Midbrain (tissue), 1 donor: ENCODE data around the gene CASP4.
"Not testable (repeated sequence)": the region's sequence is repeated elsewhere in the genome, so short reads cannot be mapped to it uniquely, and the experiment has no call there.

ENCODE experiments used
- DNase-seq: peaks from one replicate; lab custom pipeline; 2025; lab: John Stamatoyannopoulos, UW

The CASP4 gene

GRCh38 chr11:104956528-104956927 is 11.8 kb downstream of the CASP4 start:
- no peak for DNase-seq

- DNase-seq, result no peak
Measured at GRCh38 chr11:104946907-104947306, 21.5 kb downstream of the CASP4 start.

- DNase-seq, result no peak
Measured at GRCh38 chr11:104944076-104944475, 24.3 kb downstream of the CASP4 start.

- DNase-seq, result no peak
Measured at GRCh38 chr11:104943561-104943960, 24.8 kb downstream of the CASP4 start.

GRCh38 chr11:104934594-104934993 is 33.8 kb downstream of the CASP4 start:
- DNase-seq, result no peak

GRCh38 chr11:104934073-104934472 is 34.3 kb downstream of the CASP4 start:
- DNase-seq, result not testable (repeated sequence)

GRCh38 chr11:104928811-104929210 is 39.6 kb downstream of the CASP4 start:
- DNase-seq, result no peak

- DNase-seq, result no peak
Measured at GRCh38 chr11:104926771-104927611, 41.4 kb downstream of the CASP4 start.

- DNase-seq, result no peak
Measured at GRCh38 chr11:104925850-104926249, 42.5 kb downstream of the CASP4 start.

- no peak for DNase-seq
Measured at GRCh38 chr11:104918113-104918824, 50.1 kb downstream of the CASP4 start.

GRCh38 chr11:104917271-104918112 is 50.9 kb downstream of the CASP4 start:
- no peak for DNase-seq

GRCh38 chr11:104916442-104916841 is 51.9 kb downstream of the CASP4 start:
- DNase-seq, result no peak

- DNase-seq, result no peak
Measured at GRCh38 chr11:104912102-104912501, 56.3 kb downstream of the CASP4 start.

GRCh38 chr11:104908186-104908531 is 60.2 kb downstream of the CASP4 start:
- no peak for DNase-seq

- DNase-seq, result no peak
Measured at GRCh38 chr11:104907521-104908185, 60.7 kb downstream of the CASP4 start.

GRCh38 chr11:104905271-104905670 is 63.1 kb downstream of the CASP4 start:
- no peak for DNase-seq

GRCh38 chr11:104899226-104899625 is 69.1 kb downstream of the CASP4 start:
- DNase-seq, result no peak

GRCh38 chr11:104898685-104899013 is 69.7 kb downstream of the CASP4 start:
- DNase-seq, result no peak

GRCh38 chr11:104897891-104898684 is 70.3 kb downstream of the CASP4 start, which contains the start of gene CASP12:
Gene CASP12, minus strand, starts transcription at chr11:104898460.
- DNase-seq, result no peak

- DNase-seq, result no peak
Measured at GRCh38 chr11:104895634-104896033, 72.7 kb downstream of the CASP4 start.

- no peak for DNase-seq
Measured at GRCh38 chr11:104893876-104894275, 74.5 kb downstream of the CASP4 start.
